Central memory CD4-positive, alpha-beta T cell (primary cell): Measurements from ENCODE around the gene AKAIN1.

Experiments used
- DNase-seq: peaks from one replicate; pipeline ENCODE4 v3.0.0; 2022

The AKAIN1 gene

GRCh38 chr18:5159080-5159479 lies 38.0 kb downstream of the AKAIN1 start:
- DNase-seq: peak; percentile 13

DNA sequence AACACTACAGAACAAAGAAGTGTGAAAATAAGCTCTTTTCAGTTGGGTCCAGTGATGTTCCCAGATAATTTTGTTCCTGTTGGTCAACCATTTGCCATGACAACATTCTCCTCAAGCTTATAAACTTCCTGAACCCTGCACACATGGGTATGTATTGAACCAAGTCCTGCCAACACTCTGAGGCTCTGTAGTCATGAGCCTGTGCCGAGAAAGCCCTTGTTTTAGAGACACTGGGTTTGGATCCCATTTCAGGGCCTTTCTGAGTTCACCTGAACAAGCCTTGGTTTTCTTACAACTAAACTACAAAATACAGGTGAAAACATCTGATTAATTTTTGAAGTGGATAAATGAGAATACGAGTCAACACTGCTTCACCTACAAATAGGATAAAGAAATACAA lies 38.5 kb downstream of the AKAIN1 start:
- no peak for DNase-seq

DNA sequence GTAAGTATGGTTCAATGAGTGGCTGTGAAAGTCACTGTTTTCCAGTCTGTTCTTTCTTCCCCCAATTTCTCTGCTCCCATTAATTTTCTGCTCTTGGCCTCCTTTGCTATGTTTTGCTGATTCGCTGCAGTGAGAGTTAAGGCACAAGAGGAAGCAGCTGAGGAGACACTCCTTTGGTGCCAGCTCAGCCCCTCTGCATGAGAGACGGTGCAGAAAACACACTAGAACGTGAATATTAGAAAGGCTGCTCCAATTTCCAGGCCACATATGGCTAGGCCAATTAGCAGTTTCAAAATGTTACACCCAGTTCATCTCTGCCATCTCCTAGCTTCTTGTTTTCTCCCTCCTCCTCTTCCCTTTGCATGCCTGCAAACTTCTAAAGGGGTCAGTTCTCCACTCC lies 38.9 kb downstream of the AKAIN1 start:
- no peak for DNase-seq

- DNase-seq: no peak
These were observed 41.2 kb downstream of the AKAIN1 start for GRCh38 chr18:5155907-5156287.

DNA sequence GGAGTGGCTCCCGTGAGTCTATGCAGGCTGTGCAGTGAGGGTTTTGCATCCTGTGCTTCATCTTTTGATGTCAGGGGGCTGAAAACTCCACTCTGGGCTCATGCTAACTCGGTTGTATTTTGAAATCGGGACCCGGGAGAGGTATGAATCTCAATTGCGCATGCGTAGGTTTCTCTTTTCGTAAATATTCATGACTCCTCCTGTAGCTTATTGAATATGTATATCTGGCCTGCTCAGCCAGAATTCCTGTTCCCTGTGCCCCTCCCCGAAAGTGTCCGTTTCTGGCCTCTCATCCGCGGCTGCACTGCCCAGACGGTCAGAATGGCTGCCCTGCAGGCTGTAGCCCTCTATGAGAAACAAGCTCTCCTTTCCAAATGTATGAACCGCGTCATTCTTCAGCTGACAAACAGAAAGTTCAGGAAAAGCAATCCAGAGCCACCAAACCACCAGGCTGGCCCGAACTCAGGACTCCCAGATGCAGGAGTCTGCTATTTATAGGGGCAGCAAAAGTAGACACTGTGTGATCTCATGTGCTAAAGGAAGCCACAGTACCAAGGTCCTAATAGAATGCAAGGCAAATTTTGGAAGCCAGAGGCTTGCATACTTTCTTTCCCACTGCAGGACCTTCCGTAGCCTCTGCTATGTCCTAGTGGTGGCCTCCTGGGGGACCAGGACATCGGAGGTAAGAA lies 41.7 kb downstream of the AKAIN1 start:
- DNase-seq: no peak

GRCh38 chr18:5152343-5153020 lies 44.6 kb downstream of the AKAIN1 start:
- no peak for DNase-seq

GRCh38 chr18:5150894-5151293 lies 46.2 kb downstream of the AKAIN1 start:
- DNase-seq: no peak

- no peak for DNase-seq
These were observed 51.0 kb downstream of the AKAIN1 start for GRCh38 chr18:5146093-5146492.

- no peak for DNase-seq
These were observed 51.8 kb downstream of the AKAIN1 start for GRCh38 chr18:5145168-5145825.

DNA sequence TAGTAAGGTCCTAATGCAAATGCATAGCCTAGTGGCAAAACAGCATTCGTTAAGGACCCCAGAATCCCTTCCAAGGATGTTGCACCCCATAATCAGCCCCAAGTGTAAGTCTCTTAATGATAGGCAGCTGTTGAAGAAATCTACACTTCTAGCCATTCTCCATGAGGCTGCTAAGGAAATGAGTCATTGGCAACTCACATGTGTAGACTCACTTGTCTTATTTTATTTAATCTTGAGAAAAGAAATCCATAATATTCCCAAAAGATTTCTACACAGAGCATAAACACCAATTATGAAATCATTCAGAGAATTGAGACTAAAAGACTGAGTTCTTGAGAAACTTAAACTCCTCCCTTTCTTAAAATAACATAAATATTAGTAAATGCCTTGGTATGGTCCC lies 52.4 kb downstream of the AKAIN1 start:
- DNase-seq: no peak

DNA sequence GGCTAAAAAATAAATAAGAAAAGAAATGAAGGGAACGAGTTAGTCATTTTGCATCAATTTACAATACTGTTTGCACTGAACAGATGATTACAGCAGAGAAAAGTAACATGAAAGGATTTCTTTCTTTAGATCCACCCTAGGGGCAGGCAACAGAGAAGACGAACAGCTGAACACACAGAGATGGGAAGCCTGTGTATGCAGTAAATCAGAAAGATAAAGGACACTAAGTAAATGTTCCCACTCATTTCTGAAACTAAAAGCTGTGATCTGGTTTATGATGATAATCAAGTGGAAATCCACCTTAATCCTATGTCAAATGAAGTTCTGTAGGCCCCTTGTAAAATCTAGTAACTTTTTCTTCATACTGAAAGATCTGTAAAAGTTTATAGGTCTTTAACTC lies 54.2 kb downstream of the AKAIN1 start:
- no peak for DNase-seq

DNA sequence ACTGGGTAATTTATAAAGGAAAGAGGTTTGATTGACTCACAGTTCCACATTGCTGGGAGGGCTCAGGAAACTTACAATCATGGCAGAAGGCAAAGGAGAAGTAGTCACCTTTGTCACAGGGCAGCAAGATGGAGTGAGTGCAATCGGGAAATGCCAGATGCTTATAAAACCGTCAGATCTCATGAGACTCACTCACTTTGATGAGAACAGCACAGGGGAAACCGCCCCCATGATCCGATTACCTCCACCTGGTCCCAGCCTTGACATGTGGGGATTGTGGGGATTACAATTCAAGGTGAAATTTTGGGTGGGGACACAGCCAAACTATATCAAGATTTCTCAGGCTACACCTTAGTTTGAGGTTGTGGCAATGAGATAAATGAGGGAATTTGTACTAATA lies 54.9 kb downstream of the AKAIN1 start:
- DNase-seq: no peak

DNA sequence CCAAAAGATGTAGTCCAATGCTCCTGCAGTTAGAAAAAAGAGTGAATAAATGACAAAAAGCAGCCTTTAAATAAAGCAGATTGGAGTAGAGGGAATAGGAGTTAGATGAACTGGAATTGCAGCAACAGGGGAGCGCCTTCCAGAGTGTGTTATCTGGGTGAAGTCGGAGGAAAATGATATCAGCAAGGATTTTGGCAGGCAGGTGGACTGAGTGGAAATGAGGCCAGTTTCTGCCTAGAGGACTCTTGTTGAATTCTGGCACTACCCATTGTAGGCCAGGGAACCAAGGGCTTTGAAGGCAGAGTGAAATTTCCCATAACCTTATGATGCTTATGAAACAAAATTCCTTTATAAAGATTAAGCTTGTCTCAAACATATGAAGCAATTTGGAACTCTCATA lies 59.8 kb downstream of the AKAIN1 start:
- DNase-seq: no peak

DNA sequence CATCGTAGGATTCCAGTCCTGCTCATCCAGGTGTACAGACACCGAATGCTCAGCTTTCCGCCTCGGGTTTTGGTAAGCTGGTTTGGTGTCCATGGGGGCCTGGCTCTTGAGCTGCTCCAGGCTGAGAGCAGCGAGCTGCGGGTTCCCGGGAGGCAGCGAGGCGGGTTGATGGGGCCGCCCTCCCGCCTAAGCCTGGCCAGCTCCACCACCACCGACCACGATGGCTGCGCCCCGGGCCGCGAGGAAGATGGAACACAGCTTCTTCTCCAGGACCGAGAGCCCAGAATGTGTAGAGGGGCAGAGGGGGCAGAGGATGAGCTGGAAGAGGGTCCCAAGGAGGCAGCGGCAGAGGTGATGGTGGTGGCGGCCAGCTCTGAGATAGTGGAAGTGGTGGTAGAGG lies 64.1 kb downstream of the AKAIN1 start:
- DNase-seq: no peak

DNA sequence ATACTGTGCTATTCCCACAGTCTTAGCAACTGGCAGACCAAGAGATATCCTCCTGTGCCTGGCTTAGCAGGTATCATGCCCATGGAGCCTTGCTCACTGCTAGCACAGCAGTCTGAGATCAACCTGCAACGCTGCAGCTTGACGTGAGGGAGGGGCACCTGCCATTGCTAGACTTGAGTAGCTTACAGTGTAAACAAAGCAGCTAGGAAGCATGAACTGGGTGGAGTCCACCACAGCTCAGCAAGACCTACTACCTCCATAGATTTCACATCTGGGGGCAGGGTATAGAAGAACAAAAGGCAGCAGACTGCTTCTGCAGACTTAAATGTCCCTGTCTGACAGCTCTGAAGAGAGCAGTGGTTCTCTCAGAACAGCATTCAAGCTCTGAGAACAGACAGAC lies 74.8 kb downstream of the AKAIN1 start:
- DNase-seq: no peak

DNA sequence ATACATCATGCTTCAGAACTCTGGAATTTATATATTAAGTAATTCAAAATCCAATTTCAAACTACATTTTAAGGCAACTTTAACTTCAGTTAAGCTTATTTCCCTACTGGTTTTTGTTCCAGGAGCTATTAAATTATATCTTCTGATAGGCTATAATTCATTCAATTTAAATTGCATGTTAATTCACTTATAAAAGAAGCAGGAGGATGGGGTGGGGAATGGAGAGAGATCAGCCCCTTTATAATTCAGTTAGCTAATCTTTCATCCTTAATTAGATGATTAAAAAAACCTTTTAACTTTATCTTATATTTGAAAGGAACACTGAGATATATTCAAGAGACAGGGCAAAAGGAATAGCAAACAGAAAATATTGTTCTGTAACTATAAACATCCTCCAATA lies 86.8 kb downstream of the AKAIN1 start:
- no peak for DNase-seq

- DNase-seq: no peak
These were observed 89.1 kb downstream of the AKAIN1 start for GRCh38 chr18:5107988-5108387.

DNA sequence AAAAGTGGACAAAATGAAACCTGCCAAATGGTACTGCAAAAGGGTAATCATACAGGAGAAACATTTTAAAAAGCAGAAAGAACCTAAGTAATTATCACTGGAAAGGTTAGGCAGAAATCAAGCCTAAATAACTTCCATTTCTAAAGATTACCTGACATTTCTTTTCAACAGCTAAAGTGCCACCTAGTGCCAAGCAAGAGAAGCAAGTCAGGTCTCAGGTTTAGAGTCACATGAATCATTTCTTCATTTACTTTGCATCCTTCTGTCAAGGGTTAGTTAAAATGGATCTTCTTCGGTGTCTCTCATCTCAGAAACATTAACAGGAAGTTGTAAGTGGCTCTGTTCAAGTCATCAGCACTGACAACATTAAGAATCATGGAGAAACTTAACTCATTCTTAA lies 90.3 kb downstream of the AKAIN1 start:
- no peak for DNase-seq

DNA sequence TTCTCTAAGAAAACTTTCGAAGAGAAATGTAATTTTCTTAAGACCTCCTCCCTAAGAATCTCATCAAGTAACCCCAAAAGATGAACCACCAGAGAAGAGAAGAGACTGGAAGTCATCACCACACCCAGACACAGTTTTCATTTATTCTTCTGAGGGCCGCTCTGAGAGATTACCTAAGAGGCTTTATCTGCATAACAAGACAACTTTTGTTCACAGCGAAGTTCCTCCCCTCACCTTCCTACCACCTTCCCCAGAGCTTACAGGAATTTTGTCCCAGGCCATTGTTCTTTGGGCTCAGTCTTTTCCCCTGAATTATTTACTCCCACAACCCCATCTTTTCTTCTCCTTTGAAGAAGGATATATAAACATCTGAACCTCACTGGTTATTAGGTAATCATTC lies 92.8 kb downstream of the AKAIN1 start:
- no peak for DNase-seq

DNA sequence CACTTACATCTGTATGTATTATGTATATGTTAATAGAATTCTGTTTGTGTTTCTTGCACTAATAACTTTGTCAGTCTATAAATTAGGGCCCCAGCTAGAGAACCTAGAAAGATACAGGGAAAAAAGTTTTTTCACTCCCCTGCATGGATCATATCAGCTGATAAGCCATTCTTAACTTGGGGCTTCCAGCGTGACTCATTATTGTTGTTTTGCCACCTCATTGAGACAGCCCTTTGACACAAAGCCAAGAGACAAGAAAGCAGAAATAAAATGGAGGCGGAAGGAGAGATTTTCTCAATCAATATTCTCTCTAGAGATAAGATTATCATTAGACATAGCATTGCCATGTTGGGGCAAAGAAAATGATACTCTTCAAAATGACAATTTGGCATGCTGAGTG lies 93.4 kb downstream of the AKAIN1 start:
- DNase-seq: no peak

- DNase-seq: no peak
These were observed 93.8 kb downstream of the AKAIN1 start for GRCh38 chr18:5103286-5103685.

- no peak for DNase-seq
These were observed 99.8 kb downstream of the AKAIN1 start for GRCh38 chr18:5097116-5097703.

DNA sequence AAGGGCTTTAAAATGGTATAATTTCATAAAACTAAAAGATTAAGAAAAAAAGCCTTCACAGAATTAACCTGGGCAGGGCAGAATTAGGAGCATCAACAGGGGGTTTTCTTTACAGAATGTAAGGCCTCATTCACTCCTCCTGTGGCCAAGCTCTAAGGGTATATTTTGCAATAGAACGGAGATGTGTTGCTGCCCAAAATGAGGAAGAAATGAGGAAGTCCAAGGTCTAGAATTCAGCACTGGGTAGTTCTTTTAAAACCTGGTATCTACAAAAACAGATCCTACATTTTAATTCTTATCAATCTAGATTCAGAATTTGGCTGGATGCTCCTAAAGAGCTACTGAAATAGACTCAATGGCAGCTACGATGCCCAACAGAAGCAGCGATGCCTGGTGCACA lies 101.8 kb downstream of the AKAIN1 start:
- no peak for DNase-seq

GRCh38 chr18:5093902-5094301 lies 103.2 kb downstream of the AKAIN1 start:
- no peak for DNase-seq
